HK-2 (cell line): ENCODE results near the gene NCAPH2.
"Not testable (repeated sequence)": the region's sequence is repeated elsewhere in the genome, so short reads cannot be mapped to it uniquely, and the experiment has no call there.

Experiments
- DNase-seq: peaks from one replicate; pipeline ENCODE4 v3.0.0-alpha.2; 2018; ENCODE audit not compliant: unreplicated experiment

Gene NCAPH2

DNA sequence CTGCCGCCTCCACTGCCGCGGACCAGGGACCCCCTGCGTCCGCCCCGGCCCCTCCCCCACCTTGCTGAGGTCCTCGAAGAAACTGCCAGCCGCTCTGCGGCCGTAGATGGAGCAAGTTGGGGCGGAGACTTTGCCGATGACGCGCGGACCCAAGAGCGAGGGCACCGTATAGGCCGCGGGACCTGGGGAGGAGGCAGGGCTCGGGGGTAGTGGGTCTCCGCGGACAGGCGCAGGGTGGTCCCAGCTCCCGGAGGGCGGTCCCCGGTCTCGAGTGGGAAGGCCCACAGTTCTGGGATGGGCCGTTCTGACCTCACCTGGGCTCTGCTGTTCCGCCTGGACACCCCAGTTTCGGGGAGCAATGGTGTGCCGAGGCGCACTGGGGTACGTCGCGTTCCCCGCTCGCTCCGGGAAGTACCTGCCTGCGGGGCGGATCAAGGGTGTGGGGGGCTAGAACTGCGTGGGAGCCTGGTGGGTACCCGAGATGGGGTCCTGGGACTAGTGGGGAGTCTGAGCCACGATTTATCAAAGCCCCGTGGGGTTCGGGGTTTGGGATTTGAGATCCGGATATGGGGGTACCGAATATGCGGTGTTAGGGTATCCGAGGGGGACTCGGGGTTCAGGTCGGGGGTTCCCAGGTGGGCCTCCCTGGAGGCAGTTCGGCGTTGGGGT is 23.0 kb downstream of the NCAPH2 start:
- peak; percentile 85 for DNase-seq

GRCh38 chr22:50531546-50531961 is 23.5 kb downstream of the NCAPH2 start:
- DNase-seq, result peak; percentile 72

DNA sequence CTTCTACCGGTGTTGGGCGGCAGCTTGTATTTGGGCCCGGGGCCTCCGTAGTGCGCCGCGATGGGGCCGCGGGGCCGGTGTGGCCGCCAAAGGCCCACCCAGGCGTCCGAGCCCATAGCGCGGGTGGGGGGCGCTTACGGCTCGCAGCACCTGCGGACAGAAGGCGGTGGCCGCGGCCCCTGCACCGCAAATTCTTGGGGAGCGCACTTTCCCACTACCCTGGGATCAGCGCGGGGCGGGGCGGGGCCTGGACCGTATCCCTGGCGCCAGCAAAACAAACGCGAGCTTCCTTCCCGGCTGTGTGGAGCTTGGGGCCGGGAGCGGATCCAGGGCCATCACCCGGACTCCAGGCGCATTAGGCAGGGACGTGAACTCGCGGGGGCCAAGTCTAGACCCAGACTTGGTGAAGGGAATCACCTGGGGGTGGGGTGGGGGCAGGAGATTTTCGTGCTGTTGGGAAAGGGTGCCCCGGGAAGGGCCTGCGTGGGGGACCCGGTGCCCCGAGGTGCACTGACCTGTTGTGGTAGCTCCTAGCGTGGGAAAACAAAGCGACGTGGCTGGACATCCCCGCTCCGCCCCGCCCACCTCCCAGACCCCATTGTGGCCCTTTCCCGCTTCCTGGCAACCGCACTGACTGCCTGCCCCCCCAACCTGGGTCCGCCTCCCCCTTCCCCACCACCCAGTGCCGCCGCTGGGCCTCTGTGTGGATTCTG is 24.1 kb downstream of the NCAPH2 start:
- DNase-seq, result peak; percentile 76

GRCh38 chr22:50532824-50533796 is 25.1 kb downstream of the NCAPH2 start:
- no peak for DNase-seq

GRCh38 chr22:50533856-50534711 is 26.1 kb downstream of the NCAPH2 start:
- DNase-seq, result peak; percentile 63

GRCh38 chr22:50535113-50535512 is 27.1 kb downstream of the NCAPH2 start:
- DNase-seq, result no peak

GRCh38 chr22:50536226-50536625 is 28.2 kb downstream of the NCAPH2 start:
- DNase-seq, result no peak

GRCh38 chr22:50537765-50538164 is 29.7 kb downstream of the NCAPH2 start:
- DNase-seq, result no peak

DNA sequence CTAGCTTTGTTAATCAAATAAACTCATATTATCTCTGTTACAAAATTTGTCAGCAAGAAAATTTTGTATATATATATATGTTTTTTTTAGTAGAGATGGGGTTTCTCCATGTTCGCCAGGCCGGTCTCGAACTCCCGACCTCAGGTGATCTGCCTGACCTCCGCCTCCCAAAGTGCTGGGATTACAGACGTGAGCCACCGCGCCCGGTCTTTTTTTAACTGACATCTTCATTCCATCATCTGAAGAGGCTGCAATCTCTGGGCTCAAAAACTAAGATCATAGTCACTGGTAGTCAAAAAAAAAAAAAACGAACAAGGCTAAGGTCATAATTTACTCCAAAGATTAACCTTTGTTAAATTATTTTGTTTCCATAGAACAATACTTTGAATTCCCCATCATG is 32.4 kb downstream of the NCAPH2 start:
- no peak for DNase-seq

GRCh38 chr22:50541667-50542026 is 33.6 kb downstream of the NCAPH2 start:
- DNase-seq, result not testable (repeated sequence)

DNA sequence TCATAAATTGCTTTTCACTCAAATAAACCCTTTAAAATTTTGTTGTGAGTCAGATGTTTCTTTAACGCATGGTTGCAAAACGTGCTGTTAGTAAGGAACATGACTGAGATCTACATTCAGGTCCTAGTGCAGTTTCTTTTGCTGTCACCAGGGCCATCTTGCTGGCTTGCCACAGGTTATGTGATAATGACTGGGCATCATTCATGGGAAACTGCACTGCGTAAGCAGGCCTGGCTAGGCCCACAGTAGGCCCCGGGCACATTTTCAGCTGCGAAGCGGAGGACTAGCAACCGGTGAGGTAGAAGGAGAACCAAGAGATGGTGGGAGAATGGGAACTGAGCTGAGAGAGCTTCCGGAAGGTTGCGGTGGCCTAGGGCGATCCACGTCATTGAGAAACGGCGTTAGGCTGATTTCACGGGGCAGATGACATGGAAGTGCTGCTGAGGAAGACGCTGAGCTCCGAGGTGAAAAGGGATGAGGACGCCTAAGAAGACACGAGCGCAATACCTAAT is 34.4 kb downstream of the NCAPH2 start:
- DNase-seq, result no peak

DNA sequence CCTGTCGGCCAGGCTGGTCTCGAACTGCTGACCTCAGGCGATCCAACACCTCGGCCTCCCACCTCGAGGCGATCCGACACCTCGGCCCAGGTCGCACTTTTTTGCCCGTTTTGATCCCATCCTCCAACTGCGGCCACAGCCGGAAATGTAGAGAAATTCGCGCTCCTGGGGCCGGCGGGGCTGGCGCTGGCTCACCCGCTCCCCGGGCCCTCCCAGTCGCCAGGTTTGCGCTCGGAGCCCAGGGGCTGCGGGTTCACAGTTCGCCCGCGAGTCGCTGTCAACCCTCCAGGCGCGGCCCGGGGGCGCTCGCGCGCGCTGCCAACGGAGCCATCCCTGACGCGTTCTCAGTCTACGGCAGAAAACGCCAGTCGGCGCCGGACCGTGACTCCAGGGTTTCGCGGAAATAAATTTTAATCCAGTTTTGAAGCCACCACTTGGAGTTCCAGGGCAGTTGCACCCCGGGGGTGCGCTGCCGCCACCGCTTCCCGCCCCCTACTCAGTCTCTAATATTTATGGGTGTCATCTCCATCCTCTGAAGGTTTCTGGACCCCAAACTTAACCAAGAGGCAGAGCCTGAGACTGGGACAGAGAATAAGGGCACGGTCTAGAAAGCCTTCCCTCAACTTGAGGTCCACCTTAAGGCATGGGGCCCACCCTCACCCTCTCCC is 36.2 kb downstream of the NCAPH2 start:
- DNase-seq, result no peak

DNA sequence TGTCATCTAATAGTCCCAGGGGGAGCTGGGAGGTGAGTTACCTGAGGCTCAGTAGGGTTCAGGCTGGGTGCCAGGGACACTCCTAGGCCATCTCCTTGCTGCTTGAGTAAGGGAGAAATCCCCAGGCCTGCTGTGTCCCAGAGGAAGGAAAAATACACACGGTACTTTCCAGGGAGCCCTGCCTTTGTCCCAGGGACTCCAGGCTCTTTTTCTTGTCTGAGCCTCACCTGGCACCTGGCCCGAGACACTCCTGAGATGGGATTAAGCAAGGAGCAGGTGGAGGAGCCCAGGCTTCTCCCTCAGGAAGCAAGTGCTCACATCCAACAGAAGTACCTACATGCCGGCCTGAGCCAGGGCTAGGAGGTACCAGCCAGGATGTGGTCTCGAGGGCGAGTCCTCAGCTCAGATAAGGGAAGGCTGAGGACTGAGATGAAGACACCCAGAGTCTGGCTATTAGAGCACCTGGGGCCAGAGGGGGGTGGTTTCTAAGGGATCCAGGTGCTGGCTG is 36.8 kb downstream of the NCAPH2 start:
- no peak for DNase-seq

GRCh38 chr22:50545522-50546325 is 37.7 kb downstream of the NCAPH2 start, which contains the start of gene KLHDC7B:
Gene KLHDC7B, plus strand, starts transcription at chr22:50545899. Its CDS starts 345 bp downstream, at chr22:50546244.
- no peak for DNase-seq

DNA sequence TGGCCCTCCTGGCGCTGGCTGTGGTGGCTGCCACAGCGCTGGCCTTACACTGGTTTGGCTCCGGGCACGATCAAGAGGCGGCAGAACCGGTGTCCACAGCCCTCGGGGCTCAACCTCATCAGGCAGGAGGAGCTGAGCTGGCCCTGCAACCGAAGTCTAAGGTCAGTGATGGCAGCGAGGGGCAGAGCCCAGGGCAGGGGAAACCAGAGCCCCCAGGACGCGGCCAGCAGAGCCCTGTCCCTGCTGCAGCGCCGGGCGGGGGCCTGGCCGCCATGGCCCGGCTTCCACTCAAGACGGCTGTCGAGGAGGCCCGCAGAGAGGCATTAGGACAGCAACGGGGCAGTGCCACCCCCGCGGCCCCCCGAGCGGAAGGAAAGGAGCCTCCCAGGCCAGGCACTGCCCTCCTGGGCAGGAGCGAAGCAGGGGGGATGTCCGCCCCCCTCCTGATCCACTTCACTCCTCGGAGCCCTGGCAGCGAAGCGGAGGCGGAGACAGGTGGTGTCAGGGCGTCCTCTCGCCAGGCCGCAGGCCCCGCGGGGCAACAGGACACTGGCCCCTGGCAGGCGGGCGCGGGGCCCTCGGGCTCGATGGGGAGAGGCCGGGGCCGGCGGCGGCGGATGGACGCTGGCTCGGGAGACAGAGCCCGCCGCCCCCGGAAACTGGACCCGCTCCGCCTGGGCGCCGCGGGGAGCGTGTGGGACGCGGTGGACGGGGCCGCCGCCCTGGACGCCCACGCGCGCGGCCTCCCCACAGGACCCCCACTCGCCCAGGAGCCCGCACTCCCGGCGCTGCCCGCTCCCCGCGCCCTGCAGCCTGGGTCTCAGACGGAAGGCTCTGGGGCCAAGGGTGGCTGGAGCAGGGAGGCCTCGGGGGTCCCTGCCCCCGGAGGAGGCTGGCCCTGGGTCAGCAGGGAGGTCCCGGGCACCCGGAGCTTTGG is 38.6 kb downstream of the NCAPH2 start:
- no peak for DNase-seq

GRCh38 chr22:50547263-50547985 is 39.4 kb downstream of the NCAPH2 start:
- no peak for DNase-seq

GRCh38 chr22:50548040-50548920 is 40.3 kb downstream of the NCAPH2 start:
- DNase-seq, result no peak
